NOMO-1 treated with dmso at 0.1 percent for 144 hours (cell line): Measurements from ENCODE around the gene MAPKAPK3.
A peak's percentile ranks its signal among the peaks of the same experiment; 100 is the strongest.

ENCODE experiments used
- DNase-seq: peaks from one replicate; lab custom pipeline; 2025; ENCODE audit not compliant: unreplicated experiment; lab: John Stamatoyannopoulos, UW

MAPKAPK3 gene

DNA sequence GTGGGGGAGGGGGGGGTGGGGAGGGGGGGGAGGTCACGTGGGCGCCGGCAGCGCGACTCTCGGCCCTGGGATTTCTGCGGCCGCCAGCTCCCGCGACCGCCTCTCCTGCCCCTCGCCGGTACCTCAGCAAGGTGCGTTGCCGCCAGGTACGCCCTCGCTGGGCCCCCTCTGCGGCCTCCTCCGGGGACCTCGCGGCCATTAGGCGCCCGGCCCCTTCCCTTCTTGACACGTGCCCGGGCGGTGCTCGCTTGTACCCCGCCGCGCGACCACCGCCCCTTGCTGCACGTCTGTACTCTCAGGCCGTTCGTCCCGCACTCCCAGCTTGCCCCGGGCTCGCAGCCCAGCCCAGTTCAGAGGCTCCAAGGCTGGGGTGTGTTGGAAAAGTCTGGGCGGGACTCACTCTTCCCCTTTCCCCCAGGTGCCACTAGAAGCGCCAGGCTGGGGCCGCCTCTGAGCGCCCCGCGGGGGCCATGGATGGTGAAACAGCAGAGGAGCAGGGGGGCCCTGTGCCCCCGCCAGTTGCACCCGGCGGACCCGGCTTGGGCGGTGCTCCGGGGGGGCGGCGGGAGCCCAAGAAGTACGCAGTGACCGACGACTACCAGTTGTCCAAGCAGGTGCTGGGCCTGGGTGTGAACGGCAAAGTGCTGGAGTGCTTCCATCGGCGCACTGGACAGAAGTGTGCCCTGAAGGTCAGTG is at the start of gene MAPKAPK3:
Gene MAPKAPK3, plus strand, starts transcription at position 56 of the 696 bp plus-strand sequence. Its CDS starts 415 bp downstream, at position 471.
- DNase-seq: no peak

DNA sequence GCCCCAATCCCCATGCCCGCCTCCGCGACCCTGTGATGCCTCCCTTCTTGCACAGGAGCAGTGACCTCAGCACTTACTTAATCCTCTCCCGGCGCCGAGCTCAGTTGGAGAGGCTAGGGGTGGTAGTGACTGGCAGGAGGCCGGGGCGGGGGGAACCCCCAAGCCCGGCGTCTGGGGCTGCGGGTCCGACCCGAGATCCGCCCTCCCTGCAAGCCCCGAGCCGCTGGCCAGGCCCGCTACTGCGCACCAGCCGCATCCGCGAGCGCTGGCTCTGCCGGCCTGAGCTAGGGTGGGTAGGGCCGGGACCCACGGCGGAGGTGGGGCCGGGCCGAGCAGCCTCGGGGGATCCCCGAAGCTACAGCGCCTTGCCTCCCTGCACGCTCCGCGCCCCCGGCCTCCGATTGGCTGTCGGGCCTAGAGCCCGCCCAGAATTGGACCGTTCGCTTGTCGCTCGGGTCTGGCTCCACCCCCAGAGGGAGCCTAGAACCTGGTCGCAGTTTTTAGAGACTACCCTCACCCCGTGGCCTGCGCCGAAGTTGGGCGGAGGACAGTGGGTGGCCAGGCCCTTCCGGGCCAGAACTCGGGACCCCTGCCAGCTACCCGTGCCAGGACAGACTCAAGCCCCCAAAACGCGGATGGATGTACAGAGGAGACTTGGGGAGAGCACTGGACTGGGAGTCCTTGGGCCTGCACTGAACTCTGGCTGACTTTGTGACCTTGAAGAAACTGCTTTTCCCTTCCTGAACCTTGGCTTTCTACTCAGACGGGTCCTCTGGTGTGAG is 49.4 kb upstream of the MAPKAPK3 start, which contains the start of gene C3orf18:
Gene C3orf18, minus strand, starts transcription at position 362 of the 782 bp plus-strand sequence. CDS start 2,048 bp downstream, outside the sequence.
- DNase-seq: peak; percentile 89

DNA sequence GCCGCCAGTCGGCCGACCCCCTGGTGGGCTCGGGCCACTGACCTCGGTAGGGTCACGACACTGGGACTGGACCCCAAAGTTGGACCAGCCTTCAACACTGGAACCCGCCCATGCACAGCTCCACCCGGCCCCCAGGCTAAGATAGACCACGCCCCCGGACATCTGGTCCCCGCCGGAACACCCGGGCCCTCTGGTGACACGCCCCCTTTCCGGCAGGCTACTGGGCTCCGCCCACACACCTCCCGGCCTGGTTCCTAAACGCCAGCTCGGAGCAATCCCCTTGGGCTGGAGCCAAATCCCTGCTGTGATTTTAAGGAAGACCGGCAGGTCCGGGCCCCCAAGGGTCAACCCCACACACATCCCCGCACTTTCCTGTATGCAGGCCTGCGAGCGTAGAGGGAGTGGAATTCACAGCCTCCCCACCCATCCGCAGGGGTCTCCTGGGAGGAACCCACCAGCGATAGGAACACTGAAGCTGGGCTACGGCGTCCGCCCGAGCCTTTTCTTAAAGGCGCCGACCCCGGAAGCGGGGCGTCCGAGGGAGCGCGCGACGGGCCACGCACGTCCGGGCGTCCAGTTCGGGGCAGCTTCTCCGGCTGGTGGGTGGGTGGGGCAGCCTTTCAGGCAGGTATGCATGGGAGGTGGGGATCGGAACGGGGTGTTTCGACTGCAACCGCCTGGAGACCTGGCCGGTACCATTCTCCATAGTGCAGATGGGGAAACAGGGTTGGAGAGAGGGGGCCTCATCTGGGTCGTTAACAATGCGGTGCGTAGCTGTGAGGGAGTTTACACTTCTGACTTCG is 47.8 kb upstream of the MAPKAPK3 start, which contains the start of gene HEMK1:
Gene HEMK1, plus strand, starts transcription at position 576 of the 803 bp plus-strand sequence. CDS start 1,583 bp downstream, outside the sequence.
- DNase-seq: peak; percentile 90

DNA sequence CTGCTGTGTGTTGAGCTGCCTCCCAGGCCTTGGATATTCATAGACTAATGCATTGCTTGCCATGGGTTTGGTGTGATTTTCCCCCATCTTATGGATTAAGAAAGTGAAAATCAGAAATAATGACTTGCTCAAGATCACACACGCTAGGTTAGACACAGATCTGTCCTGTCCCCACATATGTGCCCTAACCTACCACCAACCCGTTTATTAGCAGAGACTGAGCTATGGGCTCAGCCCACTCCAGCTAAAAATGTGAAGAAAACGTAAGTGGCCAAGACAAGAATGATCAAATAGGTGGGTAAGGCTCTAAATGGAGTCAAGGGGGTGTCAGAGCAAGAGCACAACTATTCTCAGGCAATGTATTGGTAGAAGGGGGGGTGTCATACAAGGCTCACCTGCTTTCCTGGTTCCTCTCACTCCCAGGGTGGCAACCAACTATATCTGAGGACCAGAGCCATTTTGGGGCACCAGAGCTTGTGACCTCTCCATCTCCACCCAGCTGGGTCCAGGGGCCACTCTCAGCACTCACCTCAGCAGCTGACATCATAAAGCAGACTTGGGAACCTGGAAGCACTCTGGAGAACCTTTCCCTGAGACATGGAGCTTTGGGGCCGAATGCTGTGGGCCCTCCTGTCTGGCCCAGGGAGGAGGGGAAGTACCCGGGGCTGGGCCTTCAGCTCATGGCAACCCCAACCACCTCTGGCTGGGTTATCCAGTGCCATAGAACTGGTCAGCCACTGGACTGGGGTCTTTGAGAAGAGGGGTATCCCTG is 46.3 kb upstream of the MAPKAPK3 start:
- DNase-seq: no peak

DNA sequence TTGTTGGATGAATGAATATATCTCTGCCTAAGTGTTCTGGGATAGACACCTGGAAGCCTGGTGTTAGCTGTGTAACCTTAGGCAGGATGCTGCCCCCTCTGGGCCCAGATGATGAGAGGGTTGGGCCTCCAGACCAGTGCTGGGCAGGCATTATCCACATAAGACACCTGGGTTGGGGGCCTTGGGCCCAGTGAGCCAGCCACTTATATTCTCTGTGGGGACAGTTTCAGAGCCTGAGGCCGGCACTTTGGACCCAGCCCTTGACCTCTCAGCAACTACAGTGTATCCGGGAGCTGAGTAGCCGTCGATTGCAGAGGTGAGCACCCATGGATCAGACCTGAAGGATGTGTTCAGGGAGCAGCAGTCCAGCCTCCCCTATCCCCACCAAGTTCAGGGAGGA is 45.5 kb upstream of the MAPKAPK3 start:
- no peak for DNase-seq

DNA sequence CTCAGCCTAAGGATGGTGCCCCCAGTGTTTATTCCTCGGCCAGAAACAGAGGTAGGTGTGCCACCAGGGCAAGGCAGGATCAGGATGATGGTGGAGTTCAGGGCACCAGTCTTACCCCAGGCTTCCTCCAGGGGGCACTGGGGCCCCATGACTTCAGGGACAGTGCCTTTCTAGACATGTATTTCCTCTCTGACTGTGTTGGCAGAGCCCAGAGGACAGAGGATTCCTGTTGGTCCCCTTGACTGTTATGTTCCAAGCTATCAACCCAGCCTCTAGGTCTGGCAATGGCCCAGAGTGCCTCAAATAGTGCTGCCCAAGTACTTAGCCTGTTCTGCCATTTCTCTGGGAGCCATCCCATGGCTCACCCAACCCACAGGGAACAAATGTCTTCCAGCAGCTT is 44.8 kb upstream of the MAPKAPK3 start:
- DNase-seq: peak; percentile 43

DNA sequence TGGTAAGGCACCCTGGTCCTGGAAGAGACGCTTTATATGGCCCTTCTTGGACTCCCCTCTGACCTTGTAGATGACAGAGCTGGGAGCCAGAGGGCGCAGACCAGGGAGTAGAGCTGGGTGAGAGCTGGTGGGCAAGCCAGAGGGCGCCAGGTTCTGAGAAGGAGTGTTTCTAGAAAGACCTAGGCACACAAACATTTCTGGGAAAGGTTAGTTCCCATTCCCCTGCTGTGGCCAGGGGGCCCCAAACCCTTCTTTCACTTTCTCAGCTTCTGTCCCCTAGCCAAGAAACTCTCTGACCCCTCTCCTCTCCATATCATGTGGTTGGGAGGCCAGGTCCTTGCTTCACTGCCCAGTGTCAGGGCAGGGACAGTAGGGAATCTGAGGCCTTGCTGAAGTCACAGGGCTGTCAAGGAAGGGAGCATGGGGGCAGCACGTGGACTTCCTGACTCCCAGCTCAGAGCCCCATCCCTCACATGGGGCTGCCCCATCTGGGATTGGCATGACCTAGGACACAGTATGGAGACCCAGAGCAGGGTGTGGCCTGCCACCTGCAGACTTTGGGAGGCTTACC is 44.1 kb upstream of the MAPKAPK3 start:
- no peak for DNase-seq

DNA sequence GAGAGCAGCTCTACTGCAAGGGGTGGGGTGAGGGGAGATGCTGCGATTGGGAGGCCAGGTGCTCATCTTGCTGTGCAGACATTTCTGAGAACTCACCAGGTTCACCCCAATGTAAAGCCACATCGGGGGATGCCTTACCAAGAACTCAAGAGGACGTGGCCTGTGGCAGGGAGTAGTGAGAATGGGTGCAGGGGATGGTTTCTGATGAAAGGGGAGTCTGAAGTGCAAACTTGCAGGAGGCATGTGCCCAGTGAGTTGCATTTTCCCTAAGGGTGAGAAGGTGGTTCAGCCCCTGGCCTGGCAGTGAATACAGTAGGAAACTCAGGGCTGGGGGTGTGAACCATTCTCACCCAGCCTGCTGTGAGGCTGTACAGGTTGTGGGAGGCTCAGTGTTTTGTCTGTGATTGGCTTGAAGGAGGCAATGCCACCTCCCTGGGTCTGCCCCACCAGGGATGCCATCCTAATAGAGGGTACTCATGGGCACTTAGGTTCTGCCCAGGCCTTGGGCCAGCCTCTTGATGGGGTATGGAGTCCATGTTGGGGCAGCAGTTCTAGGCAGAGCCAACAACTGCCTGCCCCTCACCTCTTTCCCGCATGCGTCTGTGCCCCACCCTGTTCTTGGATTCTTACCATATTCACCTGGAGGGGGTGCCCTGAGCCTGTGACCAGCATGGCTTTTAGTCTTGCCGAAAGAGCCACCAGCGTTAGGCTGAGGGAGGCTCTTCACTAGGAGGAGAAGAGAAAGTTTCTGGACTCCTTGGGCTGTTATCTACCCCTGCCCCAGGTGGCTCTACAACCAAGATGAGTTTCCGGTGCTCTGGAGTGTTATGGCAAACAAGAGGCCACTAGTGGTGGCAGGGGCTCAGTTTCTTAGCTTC is 43.1 kb upstream of the MAPKAPK3 start:
- DNase-seq: no peak

DNA sequence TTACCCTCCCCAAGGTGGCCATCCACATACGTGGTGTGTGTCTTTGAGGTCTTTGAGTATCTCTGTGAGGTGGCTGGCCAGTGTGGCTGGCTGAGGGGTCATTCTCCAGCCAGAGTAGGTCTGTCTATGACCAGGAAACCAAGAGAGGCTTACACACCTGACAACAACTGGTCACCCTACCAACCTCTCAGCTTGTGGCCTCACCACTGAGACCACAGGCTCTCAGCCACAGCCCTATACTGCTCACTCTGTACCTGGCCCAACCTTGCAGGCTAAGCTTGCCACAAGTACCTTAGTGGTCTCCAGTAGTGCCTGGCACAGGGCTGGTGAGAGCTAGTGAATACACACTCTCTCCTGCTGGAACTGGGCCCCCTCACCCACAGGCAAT is 42.5 kb upstream of the MAPKAPK3 start:
- DNase-seq: no peak

DNA sequence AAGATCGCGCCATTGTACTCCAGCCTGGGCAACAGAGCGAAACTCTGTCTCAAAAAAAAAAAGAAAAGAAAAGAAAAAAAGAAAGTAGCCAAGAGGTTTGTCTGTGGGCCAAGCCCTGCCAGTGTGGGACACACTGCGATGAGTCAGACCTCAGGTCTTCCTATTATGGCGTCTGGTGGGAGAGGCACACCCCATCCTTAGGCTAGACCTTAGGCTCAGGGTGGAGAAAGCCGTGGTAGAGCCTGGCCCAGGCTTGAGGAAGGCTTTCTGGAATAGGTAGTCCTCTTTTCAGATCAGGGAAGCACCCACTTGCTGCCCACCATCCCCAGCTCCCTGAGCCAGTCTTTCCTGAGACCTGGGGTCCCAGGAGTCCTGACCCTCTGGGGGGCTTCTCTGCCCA is 41.6 kb upstream of the MAPKAPK3 start:
- DNase-seq: no peak

DNA sequence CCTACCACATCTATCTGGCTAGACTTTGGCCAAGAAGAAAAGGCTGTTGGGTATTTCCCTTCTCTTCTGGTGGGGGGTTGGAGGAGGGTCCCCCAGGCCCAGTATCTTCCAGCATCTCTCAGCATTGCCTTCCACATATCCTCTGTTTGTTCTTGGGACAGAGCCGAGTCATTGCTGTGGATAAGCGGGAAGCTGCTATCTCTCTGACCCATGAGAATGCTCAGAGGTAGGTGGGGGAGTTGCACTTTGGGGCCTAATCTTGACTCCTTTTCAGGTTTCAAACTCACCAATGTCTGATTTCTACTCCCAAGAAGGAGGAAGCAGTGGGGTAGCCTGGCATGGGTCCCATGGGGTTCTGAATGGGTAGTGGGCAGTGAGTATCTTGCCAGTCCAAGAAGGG is 39.6 kb upstream of the MAPKAPK3 start:
- DNase-seq: no peak

DNA sequence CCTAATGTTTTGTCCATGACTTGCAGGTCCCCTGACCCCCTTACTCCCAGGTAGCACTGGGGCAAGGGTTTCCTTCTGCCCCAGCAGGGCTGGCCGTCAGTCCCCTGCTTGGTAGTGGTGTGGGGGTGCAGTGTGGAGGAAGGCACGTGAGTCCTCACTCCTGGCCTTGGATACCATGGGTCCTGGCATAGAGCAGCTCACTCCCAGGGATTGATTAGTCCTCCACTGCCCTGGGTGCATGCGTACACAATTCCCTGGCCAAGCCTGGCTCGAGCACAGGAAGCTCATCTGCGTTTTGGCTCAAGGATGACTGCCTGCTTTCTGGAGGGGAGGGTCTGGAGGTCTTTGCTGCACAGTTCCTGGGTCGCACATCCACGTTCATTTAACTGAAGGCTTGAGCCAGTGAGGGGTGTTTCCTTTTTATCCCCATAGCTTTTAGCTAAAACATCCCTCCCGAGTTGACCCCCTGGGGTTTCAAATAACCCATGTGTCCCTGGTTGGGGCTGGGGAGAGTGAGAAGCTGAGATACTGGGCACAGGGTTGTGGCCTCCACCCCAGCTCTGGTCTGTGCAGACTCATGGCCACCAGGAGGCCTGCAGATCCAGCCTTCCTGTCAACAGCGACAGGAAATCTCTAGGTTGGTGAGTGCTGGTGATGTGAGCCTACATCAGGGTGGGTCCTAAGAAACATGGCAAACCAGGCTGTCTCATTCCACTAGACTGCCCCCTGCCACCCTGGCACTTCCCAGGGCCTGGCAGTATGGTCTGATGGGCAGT is 36.1 kb upstream of the MAPKAPK3 start:
- DNase-seq: no peak

DNA sequence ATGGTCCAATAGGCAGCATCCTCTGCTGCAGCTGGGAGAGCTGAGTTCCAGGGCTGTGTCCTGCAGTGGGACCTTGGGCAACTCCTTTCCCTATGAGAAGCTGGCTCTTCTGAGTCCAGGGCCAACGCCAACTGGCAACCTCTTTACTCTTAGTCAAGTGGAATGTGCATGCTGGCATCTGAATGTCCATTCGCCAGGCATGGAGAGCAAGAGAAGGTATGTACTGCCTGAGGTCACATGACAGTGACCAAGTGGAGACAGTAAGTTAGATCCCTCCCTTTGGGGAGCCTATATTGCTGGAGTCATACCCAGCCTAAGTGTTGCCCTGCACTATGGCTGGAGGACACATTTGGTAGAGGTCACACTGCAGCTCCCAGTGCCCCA is 35.5 kb upstream of the MAPKAPK3 start:
- no peak for DNase-seq

DNA sequence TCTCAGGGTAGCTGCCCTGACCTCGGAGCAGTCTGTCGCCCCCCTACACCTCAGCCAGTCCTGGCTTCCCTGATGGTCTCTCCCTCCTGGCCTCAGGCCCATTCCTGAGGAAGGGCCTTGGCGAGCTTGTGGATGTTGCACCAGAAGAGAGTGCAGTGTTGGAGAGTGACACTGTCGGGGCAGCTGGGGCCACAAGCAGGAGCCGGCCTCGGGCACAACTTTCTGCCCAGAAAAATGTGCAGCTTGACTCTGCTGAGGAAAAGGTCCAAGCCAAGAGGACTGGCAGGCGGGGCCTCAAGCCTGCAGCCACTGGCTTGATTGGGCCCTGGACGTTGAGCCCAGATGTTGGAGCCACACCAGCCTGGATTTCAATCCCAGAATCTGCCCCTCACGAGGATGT is 34.9 kb upstream of the MAPKAPK3 start:
- DNase-seq: no peak

DNA sequence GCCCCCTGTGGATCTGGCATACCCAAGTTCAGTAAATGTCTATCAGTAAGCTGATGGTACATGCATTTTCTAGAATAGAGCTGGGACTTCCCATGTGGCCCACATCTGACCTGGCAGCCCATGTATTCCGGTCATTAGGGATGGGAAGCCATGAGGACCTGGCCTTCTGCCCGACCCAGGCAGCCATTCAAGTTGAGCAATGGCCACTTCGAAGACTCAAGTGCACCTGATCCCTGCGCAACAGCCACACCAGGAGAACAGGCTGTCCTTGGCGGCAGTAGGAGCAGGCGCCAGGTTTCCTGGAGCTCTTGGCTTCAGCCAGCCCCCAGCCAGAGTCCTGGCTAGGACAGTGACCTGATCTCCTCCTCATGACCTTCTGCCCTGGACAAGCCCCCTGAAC is 33.1 kb upstream of the MAPKAPK3 start:
- no peak for DNase-seq

DNA sequence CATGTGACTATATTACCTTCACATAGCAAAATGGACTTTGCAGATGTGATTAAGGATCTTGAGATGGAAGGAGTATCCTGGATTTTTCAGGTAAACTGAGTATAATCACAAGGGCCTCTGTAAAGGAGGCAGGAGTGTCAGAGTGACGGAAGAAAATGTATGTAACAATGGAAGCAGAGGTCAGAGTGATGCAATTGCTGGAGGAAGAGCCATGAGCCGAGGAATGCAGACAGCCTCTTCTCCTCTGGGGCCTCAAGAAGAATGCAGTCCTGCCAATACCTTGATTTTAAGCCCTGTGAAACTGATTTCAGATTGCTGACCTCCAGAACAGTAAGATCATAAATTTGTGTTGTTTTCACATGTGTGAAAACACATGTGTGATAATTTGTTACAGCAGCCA is 32.6 kb upstream of the MAPKAPK3 start:
- DNase-seq: no peak

DNA sequence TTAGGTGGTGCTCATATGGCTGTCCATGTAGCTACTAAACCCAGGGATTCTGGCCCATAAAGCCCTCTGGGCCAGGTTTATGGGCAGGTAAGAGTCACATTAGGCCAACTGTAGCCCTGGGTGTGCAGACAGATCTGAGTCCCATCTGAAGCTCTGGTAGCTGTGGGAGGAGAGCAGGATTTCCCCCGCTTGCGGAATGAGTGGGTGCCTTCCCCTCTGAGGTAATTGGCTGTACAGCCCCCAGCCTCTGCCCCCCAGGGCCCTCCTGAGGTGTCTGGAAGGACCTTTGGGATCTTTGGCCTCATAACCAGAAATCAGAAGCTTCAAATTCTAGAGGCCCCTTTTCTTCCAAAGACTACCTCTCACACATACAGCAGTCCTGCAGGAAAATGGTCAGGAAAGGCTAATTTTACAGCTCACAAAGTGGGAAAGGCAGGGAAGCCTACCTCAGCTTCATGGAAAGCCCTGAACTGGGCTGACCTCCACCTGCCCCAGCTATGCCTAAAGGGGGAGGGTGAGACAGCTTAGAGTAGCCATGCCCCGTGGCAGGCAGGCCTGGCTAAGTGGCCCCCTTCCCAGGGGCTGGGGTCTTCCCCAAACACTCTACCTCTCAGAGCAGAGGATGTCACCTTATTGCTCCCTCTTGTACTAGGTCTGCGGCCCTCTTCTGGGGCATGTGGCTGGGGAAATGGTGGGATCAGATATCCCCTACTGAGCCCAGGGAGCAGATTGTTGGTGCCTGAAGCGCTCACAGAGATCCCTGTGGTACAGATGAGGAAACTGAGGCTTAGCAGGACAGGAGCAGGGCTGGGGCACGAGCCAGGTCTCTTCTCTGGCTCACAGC is 30.8 kb upstream of the MAPKAPK3 start:
- DNase-seq: no peak

DNA sequence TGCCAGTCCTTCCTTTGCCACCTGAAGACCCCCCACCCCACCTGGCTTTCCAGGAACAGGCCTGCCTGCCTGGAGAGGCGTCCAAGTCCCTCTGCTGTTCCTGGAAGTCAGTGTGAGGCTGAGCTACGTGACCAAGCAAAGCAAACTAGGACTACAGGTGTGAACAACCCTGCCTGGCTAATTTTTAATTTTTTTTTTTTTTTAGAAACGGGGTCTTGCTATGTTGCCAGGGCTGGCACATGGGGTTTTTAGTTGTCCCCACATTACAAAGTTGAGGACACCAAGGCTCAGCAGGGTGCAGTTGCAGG is 30.2 kb upstream of the MAPKAPK3 start:
- no peak for DNase-seq
